Measurements from ENCODE around the gene TGIF1. TPM values are rescaled to one million over a fixed set of nuclear protein-coding genes. Genes with fewer than 3 reads are reported as not detected.

The TGIF1 gene
- total RNA-seq = 172 and 236 TPM in 2 replicates

DNA sequence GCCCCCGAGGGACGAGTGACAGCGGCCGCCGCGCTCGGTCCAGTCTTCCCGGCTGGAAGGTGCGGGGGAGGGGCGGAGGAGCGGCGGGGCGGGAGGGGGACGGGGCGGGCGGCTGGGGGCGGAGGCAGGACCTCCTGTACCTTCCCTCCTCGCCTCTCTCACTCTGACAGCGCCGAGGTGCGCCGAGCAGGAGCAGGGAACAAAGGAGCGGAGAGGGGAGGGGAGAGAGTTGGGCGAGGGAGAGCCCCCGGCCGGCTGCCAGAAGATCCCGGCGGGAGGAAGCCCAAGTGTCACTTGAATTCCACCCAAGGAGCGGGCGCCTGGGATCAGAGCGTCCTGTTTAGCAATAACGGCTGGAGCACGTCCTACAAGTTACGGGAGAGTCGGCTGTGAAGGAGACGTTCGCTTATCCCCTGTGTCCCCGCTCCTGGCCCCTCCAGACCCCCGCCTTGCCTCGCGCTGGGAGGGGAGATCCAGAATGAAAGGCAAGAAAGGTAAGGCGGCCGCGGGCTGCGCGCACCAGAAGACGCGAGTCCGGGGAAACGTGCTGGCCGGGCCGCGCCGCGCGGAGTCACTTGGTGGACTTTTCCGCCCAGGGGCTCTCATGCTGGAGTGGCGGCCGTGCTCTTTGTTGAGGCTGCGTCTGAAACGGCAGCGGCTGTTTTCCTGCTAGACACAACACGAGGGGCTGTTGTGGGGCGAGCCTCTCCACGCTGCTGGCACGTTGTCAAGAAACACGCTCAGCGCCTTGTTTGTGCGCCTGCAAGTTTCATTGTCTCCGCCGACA is at the start of gene TGIF1:
TSS of gene TGIF1 (plus strand) at position 161 of the 787 bp plus-strand sequence. CDS start at position 479, 318 bp downstream.

Other genes starting within 250 kb of the TGIF1 start
- gene MYOM1, start 230.2 kb upstream of the TGIF1 start, total RNA-seq = 0.22 and 0.62 TPM in 2 replicates
- 717 and 782 TPM in 2 replicates for gene MYL12A, start 202.4 kb upstream of the TGIF1 start, total RNA-seq
- gene MYL12B, start 188.0 kb upstream of the TGIF1 start, total RNA-seq = 397 and 422 TPM in 2 replicates

Measured in uterine smooth muscle cell (primary cell).